Calu3 (cell line): ENCODE results near the gene OVCA2. TPM values are rescaled to one million over a fixed set of nuclear protein-coding genes. Genes with fewer than 3 reads are reported as not detected.

Experiments used
- BruUV-seq: library from RNA; stranded (reverse); fragments of 400-500 nt; replicated peaks from 2 replicates; lab custom pipeline; 2021; lab: Mats Ljungman, UMichigan
- CTCF ChIA-PET: fragments of 300-600 bp; sonication (Branson Sonifier 250); formaldehyde crosslinking; loops from one replicate; lab custom pipeline; 2022; ENCODE audit warnings: antibody characterized with exemption; lab: Charles Lee
- DNase-seq: peaks from one replicate; pipeline ENCODE4 v3.0.0; 2022
- H3K27ac Mint-ChIP-seq: one replicate; pipeline ENCODE4 v1.8.0; 2022; ENCODE audit warnings: mixed read lengths; ENCODE audit not compliant: unreplicated experiment
- H3K27me3 Mint-ChIP-seq: one replicate; pipeline ENCODE4 v1.8.0; 2022; ENCODE audit warnings: mixed read lengths; ENCODE audit not compliant: unreplicated experiment
- H3K36me3 Mint-ChIP-seq: one replicate; pipeline ENCODE4 v1.8.0; 2022; ENCODE audit warnings: mild to moderate bottlenecking, moderate library complexity, mixed read lengths; ENCODE audit not compliant: insufficient read depth, unreplicated experiment
- H3K4me1 Mint-ChIP-seq: one replicate; pipeline ENCODE4 v1.8.0; 2022; ENCODE audit warnings: mild to moderate bottlenecking, low read depth, mixed read lengths; ENCODE audit not compliant: unreplicated experiment
- H3K4me3 Mint-ChIP-seq: one replicate; pipeline ENCODE4 v1.8.0; 2022; ENCODE audit warnings: mild to moderate bottlenecking, low read depth, moderate library complexity, mixed read lengths; ENCODE audit not compliant: unreplicated experiment
- H3K9me3 Mint-ChIP-seq: one replicate; pipeline ENCODE4 v1.8.0; 2022; ENCODE audit warnings: low read depth, mixed read lengths; ENCODE audit not compliant: unreplicated experiment
- CTCF ChIP-seq: fragments of 200-600 bp; IDR thresholded peaks from one replicate; pipeline ENCODE4 v1.8.0; 2022; ENCODE audit warnings: antibody characterized with exemption; ENCODE audit not compliant: unreplicated experiment
- intact Hi-C: fragments of 100-400 bp; cut with micrococcal nuclease; formaldehyde crosslinking; loops from one replicate; pipeline ENCODE4 v1.10.0; 2022; ENCODE audit not compliant: unreplicated experiment
- total RNA-seq: library from RNA; stranded (reverse); gene quantifications from 2 replicates; pipeline ENCODE4 v1.2.3, GENCODE V29; 2022

OVCA2 gene
- total RNA-seq, 1 experiment from 2014 or later = 22.1 TPM

GRCh38 chr17:2034806-2035540, 6.8 kb upstream of the OVCA2 start:
- intact Hi-C loops = no loop called here
- Mint-ChIP-seq H3K27me3 (no peaks in the 10 kb centered on the region), H3K9me3 (no peaks in the 10 kb centered on the region), H3K27ac (no peak overlapping the region), H3K36me3 (peaks cover 9% of the 10 kb centered on the region), H3K4me1 (no peaks in the 10 kb centered on the region), H3K4me3 (no peak overlapping the region)
- no peak for TF ChIP-seq CTCF
- no TSS peak for BruUV-seq
- no peak for DNase-seq
- CTCF ChIA-PET = interaction anchor here (0.9 kb wide), 1 partner anchor 176 kb away, joined by 3 read pairs; no protein-coding TSS in a partner anchor

GRCh38 chr17:2035541-2036488, 6.0 kb upstream of the OVCA2 start:
- Mint-ChIP-seq H3K4me3 (no peak overlapping the region), H3K27me3 (no peaks in the 10 kb centered on the region), H3K9me3 (no peaks in the 10 kb centered on the region), H3K27ac (no peak overlapping the region), H3K4me1 (no peaks in the 10 kb centered on the region), H3K36me3 (peaks cover under 1% of the 10 kb centered on the region)
- intact Hi-C loops = no loop called here
- DNase-seq = no peak
- BruUV-seq = no TSS peak
- CTCF ChIA-PET = interaction anchor here (0.9 kb wide), 1 partner anchor 177 kb away, joined by 3 read pairs; no protein-coding TSS in a partner anchor
- TF ChIP-seq CTCF = no peak

GRCh38 chr17:2037155-2037554, 4.7 kb upstream of the OVCA2 start:
- Mint-ChIP-seq H3K4me3 (no peak overlapping the region), H3K36me3 (peaks cover 8% of the 10 kb centered on the region), H3K27ac (no peak overlapping the region), H3K9me3 (no peaks in the 10 kb centered on the region), H3K4me1 (no peaks in the 10 kb centered on the region), H3K27me3 (no peaks in the 10 kb centered on the region)
- no peak for TF ChIP-seq CTCF
- no TSS peak for BruUV-seq
- CTCF ChIA-PET = interaction anchor here (0.6 kb wide), 1 partner anchor 65 kb away, joined by 3 read pairs; no protein-coding TSS in a partner anchor
- no peak for DNase-seq
- intact Hi-C loops = no loop called here

- intact Hi-C loops = no loop called here
- H3K4me1 Mint-ChIP-seq = peaks cover 10% of the 10 kb centered on the region
- no TSS peak for BruUV-seq
- no peak overlapping the region for H3K4me3 Mint-ChIP-seq
- no peaks in the 10 kb centered on the region for H3K9me3 Mint-ChIP-seq
- TF ChIP-seq CTCF = no peak
- CTCF ChIA-PET = no interaction called here
- no peak for DNase-seq
- H3K27ac Mint-ChIP-seq = no peak overlapping the region
- H3K27me3 Mint-ChIP-seq = no peaks in the 10 kb centered on the region
- H3K36me3 Mint-ChIP-seq = peaks cover 31% of the 10 kb centered on the region
Measured at GRCh38 chr17:2040219-2040827, 1.5 kb upstream of the OVCA2 start.
